Neural progenitor cell (in vitro differentiated cells): ENCODE measurements around the gene RAPGEF2.

Source experiments
- EZH2 ChIP-seq: fragments of 200-600 bp; sonication (generic); IDR thresholded peaks from 2 replicates; pipeline ENCODE4 v1.6.1; 2017; ENCODE audit warnings: antibody characterized with exemption, mild to moderate bottlenecking, moderate library complexity
- EZH2phosphoT487 ChIP-seq: fragments of 200-600 bp; sonication (generic); IDR thresholded peaks from 2 replicates; pipeline ENCODE4 v1.6.1; 2017; ENCODE audit warnings: antibody characterized with exemption
- TF ChIP-seq, protein P1 (sequence below): fragments of 200-600 bp; sonication (generic); IDR thresholded peaks from 2 replicates; pipeline ENCODE4 v1.5.1; 2017; ENCODE audit warnings: antibody characterized with exemption, mild to moderate bottlenecking

DNA sequence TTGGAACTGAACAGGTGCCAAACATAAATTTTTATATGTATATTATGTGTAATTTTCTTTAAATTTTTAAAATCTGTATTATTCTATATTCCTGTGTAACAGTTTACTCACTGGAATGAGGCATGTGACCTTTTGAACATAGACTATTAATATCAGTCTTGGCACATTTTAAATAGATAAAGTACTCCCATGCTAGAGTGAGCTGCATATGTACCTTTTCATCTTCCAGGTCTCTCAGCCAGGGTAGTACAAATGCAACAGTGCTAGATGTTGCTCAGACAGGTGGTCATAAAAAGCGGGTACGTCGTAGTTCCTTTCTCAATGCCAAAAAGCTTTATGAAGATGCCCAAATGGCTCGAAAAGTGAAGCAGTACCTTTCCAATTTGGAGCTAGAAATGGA, 242.0 kb downstream of the RAPGEF2 start:
- TF ChIP-seq EZH2 = no peak
- TF ChIP-seq, protein P1, sequence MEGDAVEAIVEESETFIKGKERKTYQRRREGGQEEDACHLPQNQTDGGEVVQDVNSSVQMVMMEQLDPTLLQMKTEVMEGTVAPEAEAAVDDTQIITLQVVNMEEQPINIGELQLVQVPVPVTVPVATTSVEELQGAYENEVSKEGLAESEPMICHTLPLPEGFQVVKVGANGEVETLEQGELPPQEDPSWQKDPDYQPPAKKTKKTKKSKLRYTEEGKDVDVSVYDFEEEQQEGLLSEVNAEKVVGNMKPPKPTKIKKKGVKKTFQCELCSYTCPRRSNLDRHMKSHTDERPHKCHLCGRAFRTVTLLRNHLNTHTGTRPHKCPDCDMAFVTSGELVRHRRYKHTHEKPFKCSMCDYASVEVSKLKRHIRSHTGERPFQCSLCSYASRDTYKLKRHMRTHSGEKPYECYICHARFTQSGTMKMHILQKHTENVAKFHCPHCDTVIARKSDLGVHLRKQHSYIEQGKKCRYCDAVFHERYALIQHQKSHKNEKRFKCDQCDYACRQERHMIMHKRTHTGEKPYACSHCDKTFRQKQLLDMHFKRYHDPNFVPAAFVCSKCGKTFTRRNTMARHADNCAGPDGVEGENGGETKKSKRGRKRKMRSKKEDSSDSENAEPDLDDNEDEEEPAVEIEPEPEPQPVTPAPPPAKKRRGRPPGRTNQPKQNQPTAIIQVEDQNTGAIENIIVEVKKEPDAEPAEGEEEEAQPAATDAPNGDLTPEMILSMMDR = no peak
- no peak for TF ChIP-seq EZH2phosphoT487
